Duodenal mucosa (tissue), 2 donors: ENCODE data around the gene TNIP2.

ENCODE experiments used
- H3K27ac ChIP-seq: one replicate; pipeline ENCODE4 v1.7.0; 2013; ENCODE audit warnings: low read depth, low read length
- H3K27me3 ChIP-seq, 2 donors: one replicate each; pipeline ENCODE4 v1.7.0; 2013; ENCODE audit warnings: low read length in 2 of 2, control low read depth in 1 of 2; ENCODE audit not compliant: insufficient read depth in 2 of 2, control insufficient read depth in 1 of 2
- H3K36me3 ChIP-seq, 2 donors: one replicate each; pipeline ENCODE4 v1.7.0; 2013; ENCODE audit warnings: low read length in 2 of 2, control low read depth in 1 of 2; ENCODE audit not compliant: insufficient read depth in 2 of 2, control insufficient read depth in 1 of 2
- H3K4me1 ChIP-seq, 2 donors: one replicate each; pipeline ENCODE4 v1.7.0; 2013; ENCODE audit warnings: low read length in 2 of 2, control low read depth in 1 of 2; ENCODE audit not compliant: insufficient read depth in 2 of 2, control insufficient read depth in 1 of 2
- H3K4me3 ChIP-seq, 2 donors: one replicate each; pipeline ENCODE4 v1.7.0; 2013; ENCODE audit warnings: low read length in 2 of 2, low read depth in 1 of 2
- H3K9ac ChIP-seq, 2 donors: one replicate each; pipeline ENCODE4 v1.7.0; 2013; ENCODE audit warnings: low read length in 2 of 2, low read depth in 1 of 2
- H3K9me3 ChIP-seq, 2 donors: one replicate each; pipeline ENCODE4 v1.7.0; 2013; ENCODE audit warnings: low read length in 2 of 2, control low read depth in 1 of 2; ENCODE audit not compliant: control insufficient read depth in 1 of 2

TNIP2 gene

DNA sequence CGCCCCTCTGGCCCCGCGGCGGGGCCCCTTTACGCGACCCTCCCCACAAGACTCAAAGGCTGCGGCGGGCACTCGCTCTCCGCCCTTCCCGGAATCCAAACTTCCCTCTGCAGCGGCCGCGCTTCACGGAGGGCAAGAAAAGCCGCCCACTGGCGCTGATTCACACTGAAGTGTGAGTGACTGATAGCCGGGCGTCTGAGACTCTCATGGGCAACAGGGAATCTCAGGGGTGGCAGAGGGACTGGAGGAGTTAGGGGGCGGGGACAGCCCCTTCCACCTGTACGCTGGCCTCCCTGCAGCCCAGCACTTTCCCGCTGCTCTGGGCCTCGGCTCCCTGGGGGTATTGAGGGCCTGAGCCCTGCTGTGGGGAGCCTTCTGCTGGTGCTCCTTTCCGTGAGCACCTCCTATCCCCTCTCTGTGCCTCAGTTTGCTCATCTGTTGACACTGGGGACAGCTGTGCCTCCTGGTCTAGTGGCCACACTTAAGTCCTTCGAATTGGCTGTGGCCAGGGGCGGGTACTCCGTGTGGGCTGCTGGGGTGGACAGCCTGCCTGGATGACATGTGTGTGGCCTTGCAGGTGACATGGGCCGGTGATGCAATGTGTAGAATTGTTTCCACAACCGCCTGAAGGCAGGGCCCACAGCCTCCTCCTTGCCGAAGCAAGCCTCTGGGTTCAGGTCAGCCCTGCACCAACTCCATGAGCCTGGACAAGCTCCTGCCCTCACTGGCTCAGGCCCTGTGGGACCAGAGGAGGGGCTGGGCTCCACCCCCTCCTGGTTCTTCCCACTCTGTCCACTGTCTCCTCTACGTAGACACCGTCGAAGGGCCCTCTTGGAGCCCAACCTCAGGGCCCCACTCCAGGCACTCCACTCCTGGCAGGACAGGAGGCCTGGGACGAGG lies 37.7 kb upstream of the TNIP2 start:
- peak overlapping the region; percentile 58 for H3K27ac ChIP-seq
- peak overlapping the region; percentile 57 to 69 for H3K9ac ChIP-seq
- no peaks in the 10 kb centered on the region for H3K36me3 ChIP-seq
- no peaks in the 10 kb centered on the region for H3K9me3 ChIP-seq
- no peaks in the 10 kb centered on the region for H3K27me3 ChIP-seq
- H3K4me1 ChIP-seq: peaks cover 63 to 67% of the 10 kb centered on the region in 2 donors
- peak overlapping the region; percentile 74 for H3K4me3 ChIP-seq

DNA sequence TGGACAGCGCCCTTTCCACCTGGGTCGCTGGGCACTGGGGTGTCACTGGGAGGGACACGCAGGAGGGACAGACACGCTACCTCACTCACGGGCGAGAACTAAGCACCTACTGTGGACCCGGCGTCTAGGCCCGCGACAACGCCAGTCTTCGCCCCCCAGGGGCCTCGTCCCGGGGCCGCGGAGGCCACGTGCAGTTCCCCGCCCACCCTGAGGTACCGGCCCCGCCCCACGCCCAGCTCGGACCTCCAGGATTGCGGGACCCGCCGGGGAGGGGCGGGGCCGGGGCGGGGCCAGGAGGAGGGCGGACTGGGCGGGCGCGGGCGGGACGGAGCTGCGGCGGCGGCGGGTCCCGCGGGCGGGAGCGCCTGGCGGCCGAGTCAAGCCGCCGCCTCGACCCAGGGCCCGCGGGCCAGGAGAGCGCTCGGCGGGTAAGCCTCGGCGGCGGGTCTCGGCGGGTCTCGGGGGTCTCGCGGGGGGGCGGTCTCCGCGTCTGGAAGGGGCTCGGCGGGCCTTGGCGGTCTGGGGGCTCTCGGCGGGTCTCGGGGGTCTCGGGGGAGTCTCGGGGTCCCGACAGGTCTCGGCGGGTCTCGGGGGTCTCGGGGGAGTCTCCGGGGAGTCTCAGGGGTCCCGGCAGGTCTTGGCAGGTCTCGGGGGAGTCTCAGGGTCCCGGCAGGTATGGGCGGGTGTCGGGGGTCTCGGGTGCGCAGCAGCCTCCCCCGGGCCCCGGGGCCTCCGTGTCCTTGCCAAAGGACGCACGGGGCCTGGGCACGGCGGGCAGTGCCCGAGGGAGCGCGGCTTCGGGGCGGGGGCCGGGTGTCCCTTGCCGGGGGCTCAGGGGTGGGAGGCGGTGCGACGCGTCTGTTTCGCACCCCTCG lies 36.8 kb upstream of the TNIP2 start, which contains the start of gene SH3BP2:
Gene SH3BP2, plus strand, starts transcription at position 375 of the 875 bp plus-strand sequence. CDS start 27,533 bp downstream, outside the sequence.
- Histone ChIP-seq H3K4me3 (peak within 1 kb of the TSS; percentile 74), H3K27me3 (no peaks in the 10 kb centered on the region), H3K27ac (peak within 1 kb of the TSS; percentile 58), H3K9me3 (no peaks in the 10 kb centered on the region), H3K9ac (peak within 1 kb of the TSS; percentile 57 to 69), H3K4me1 (peaks cover 54 to 67% of the 10 kb centered on the region in 2 donors), H3K36me3 (no peaks in the 10 kb centered on the region)

DNA sequence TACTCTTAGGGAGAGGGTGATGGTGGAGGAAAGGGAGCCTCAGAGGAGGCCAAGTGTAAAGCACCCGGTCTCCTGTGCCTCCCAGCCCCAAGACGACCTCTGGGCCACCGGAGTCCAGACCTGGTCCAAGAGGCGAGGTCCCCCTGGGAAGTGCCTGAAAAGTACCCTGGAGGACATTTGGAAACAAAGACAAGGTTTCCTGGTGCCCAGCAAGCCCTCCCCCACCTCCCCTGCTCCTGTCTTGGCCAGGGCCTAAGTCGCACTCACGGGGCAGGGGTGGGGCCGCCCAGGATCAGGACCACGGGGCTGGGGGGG lies 36.2 kb upstream of the TNIP2 start:
- Histone ChIP-seq H3K4me1 (peaks cover 48 to 67% of the 10 kb centered on the region in 2 donors), H3K27ac (no peak overlapping the region), H3K9me3 (no peaks in the 10 kb centered on the region), H3K27me3 (no peaks in the 10 kb centered on the region), H3K9ac (no peak overlapping the region), H3K4me3 (no peak overlapping the region), H3K36me3 (no peaks in the 10 kb centered on the region)

DNA sequence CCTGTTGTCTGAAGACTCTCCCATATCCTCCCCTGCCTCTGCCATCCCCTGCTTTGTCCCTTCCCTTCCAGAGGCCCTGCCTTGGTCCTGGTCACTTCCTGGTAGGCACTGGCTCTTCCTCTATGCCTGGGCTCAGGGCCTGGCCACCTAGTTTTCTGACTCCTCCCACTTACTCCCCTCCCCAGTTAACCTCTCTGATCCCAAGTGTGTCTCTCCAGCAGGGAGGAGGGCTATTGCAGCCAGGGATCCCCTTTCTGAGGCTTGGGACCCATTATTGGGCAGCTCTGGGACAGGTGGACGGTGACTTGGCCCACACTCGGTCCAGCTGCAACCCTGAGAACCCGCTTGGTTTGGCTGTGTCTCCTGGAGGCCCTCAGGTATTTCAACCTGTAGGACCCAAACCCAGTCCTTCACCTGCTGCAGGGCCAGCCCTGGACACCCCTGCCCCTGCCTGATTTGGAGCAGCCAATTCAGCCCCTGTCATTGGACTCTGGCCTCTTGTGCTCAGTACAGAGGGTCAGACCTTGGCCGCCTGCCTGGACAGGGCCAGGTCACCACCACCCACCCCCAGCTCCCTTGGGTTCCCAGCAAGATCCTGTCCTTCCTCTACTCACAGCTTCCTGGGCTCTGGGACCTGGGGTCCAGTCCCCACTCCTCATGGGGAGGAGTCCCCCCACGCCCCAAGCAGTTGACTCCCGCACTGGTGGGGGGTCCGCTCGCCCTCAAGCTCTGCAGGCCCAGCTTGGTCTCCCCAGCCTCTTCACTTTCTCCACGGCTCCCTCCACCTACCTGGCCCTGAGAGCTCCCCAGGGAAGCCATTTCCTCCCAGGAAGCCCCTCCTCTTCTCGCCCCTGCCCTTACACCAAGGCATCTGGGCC lies 35.6 kb upstream of the TNIP2 start:
- H3K27ac ChIP-seq: no peak overlapping the region

DNA sequence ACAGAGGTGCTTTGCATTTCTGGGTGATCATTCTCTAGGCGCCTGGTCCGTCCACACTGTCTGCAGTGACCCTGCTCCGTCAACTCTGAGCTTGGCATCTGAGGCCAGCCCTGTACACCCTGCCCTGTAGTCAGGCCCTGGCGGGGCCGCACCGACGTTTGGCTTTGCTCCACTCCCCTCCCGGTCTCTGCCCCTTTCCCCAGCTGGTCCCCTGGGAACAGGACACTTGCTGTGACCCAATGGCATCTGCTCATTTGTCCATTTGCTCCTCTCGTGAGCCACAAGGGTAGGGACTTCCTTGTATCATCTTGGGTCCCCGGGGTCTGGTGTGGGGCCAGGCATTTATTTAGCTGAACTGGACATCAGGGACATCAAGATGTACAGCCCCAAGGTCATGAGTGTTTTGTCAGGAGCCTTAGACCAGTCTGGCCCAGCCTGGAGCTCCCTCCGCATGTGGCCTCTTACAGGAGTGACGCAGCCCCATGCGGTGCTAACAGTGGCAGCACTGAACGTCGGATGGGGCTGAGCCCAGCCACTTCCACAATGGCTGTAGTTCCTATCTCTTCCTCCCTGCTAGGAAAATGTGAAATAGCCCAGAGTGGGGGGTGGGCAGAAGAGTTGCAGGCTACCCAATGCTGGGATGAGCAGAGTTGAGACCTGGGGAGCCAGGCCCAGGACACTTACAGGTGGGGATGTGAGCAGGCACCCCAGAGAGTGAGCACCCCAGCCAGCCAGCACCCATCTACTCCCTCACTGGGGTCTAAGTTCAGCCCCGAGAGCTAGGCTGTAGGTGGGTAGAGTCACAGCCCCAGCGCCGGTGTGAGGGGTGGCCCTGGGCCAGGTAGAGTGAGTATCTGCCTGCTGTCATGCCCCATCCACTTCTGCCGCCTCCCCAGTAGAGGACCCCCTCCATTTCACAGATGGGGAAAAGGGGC lies 34.7 kb upstream of the TNIP2 start:
- Histone ChIP-seq H3K4me3 (no peak overlapping the region), H3K27me3 (no peaks in the 10 kb centered on the region), H3K36me3 (no peaks in the 10 kb centered on the region), H3K27ac (no peak overlapping the region), H3K4me1 (peaks cover 40 to 65% of the 10 kb centered on the region in 2 donors), H3K9ac (no peak overlapping the region), H3K9me3 (no peaks in the 10 kb centered on the region)

More for the DNA sequence above, 35.6 kb upstream of the TNIP2 start:
- no peaks in the 10 kb centered on the region for H3K27me3 ChIP-seq
- H3K9ac ChIP-seq: no peak overlapping the region
- H3K9me3 ChIP-seq: no peaks in the 10 kb centered on the region
- peaks cover 46 to 65% of the 10 kb centered on the region in 2 donors for H3K4me1 ChIP-seq
- H3K36me3 ChIP-seq: no peaks in the 10 kb centered on the region
- no peak overlapping the region for H3K4me3 ChIP-seq

DNA sequence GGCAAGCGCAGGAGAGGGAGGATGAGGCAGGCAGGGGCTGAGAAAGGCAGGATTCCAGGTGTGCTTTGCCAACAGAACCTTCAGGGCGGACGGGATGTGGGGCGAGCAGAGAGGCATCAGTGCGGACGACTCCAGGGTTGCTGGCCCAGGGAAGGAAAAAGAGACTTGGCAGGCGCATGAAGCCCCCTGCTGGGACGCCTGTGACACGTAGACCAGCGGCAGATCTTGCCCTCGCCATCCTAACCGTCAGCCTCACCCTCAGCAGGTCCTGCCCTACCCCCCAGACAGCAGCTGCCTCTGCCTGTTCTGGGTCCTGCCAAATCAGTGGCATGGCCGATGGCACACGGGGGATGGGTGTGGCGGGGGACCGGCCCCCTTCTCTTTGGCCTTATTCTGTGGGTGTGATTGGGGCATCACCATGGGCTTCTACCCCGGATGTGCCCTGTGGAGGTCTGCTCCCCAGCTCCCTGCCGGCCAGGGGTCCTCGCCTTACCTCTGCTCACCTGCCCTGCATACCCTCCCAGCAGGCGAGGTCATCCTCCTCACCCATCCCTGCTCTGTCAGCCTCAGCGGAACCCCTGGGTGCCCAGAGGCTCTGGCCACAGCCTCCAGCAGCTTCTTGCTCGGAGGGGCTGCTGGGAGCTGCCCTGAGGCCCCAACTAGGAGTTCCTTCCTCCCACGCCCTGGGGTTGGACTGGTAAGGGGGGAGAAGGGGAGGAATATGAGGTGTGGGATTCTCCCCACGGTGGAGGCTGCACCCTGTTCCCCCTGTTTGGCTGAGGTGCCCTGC lies 33.9 kb upstream of the TNIP2 start:
- Histone ChIP-seq H3K27ac (no peak overlapping the region), H3K36me3 (no peaks in the 10 kb centered on the region), H3K9ac (no peak overlapping the region), H3K9me3 (no peaks in the 10 kb centered on the region), H3K27me3 (no peaks in the 10 kb centered on the region), H3K4me1 (peaks cover 33 to 57% of the 10 kb centered on the region in 2 donors), H3K4me3 (no peak overlapping the region)

DNA sequence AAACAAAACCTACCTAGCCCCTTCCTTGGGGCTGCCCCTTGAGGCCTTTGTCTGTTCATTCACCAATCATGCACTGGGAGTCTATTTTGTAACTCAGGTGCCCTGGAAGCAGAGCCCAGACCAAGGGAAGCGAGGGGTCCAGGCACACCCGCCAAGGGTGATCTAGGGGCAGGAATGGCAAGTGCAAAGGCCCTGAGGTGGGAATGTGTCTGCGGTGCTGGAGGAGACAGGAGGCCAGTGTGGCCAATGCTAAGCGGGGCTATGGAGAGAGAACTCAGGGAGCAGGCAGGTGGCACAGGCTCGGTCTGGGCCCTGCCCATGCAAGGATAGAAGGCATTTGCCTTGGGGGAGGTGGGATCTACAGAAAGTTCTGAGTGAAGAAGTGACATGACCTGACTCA lies 33.2 kb upstream of the TNIP2 start:
- Histone ChIP-seq H3K27ac (no peak overlapping the region), H3K9me3 (no peaks in the 10 kb centered on the region), H3K27me3 (no peaks in the 10 kb centered on the region), H3K4me3 (no peak overlapping the region), H3K4me1 (peaks cover 26 to 51% of the 10 kb centered on the region in 2 donors), H3K9ac (no peak overlapping the region), H3K36me3 (no peaks in the 10 kb centered on the region)

DNA sequence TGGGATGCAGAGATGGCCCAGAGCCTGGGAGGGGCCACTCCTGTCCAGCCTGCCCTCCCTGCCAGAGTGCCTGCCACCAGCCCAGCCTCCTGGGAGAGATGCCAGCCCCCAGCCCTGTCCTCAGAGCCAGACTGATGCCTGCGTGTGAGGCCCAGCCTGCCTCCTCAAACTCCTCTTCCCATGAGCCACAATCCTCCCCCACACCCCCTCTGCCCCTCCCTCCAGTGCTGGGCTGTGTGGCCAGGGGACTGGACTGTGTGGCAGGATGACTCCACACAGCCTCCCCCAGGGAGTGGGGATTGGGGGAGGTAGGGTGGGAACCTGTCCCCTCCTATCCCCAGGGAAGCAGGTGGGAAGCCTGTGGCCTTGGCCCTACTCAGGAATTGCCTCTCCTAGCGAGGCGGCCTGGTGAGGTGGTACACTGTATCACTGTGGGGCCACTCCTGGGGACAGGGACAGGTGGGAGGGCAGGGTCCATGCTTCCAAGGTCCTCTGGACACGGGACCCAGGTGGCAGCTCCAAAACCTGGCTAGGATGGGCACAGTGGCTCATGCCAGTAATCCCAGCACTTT lies 32.5 kb upstream of the TNIP2 start:
- no peak overlapping the region for H3K9ac ChIP-seq
- no peak overlapping the region for H3K4me3 ChIP-seq
- H3K27ac ChIP-seq: no peak overlapping the region
- no peaks in the 10 kb centered on the region for H3K27me3 ChIP-seq
- no peaks in the 10 kb centered on the region for H3K36me3 ChIP-seq
- H3K9me3 ChIP-seq: no peaks in the 10 kb centered on the region
- H3K4me1 ChIP-seq: peaks cover 19 to 43% of the 10 kb centered on the region in 2 donors
